GM12872 (cell line): Measurements from ENCODE around the gene IGF2R.

Experiments
- CTCF ChIP-seq: IDR thresholded peaks from 3 replicates; pipeline ENCODE4 v1.5.1; 2011; ENCODE audit warnings: low read depth, mild to moderate bottlenecking, low read length, moderate library complexity; ENCODE audit not compliant: insufficient read depth

The IGF2R gene

GRCh38 chr6:159985296-159985945 is 16.5 kb downstream of the IGF2R start:
- no peak for TF ChIP-seq CTCF

GRCh38 chr6:159988983-159989454 is 20.1 kb downstream of the IGF2R start:
- no peak for TF ChIP-seq CTCF

- no peak for TF ChIP-seq CTCF
These were observed 20.9 kb downstream of the IGF2R start for GRCh38 chr6:159989492-159990480.

- no peak for TF ChIP-seq CTCF
These were observed 23.5 kb downstream of the IGF2R start for GRCh38 chr6:159992366-159992765.

- TF ChIP-seq CTCF: no peak
These were observed 26.5 kb downstream of the IGF2R start for GRCh38 chr6:159995405-159995804.

- TF ChIP-seq CTCF: no peak
These were observed 27.3 kb downstream of the IGF2R start for GRCh38 chr6:159996087-159996622.
